HepG2 (cell line): Measurements from ENCODE around the gene MGAT4D. TPM values are rescaled to one million over a fixed set of nuclear protein-coding genes. Genes with fewer than 3 reads are reported as not detected.

Source experiments
- CHD4 ChIP-seq: fragments of 200-600 bp; sonication (generic); IDR thresholded peaks from 2 replicates; pipeline ENCODE4 v1.7.0; 2017; ENCODE audit warnings: mild to moderate bottlenecking, low read length, borderline replicate concordance
- ELF4 ChIP-seq: sonication (generic); formaldehyde crosslinking; IDR thresholded peaks from 2 replicates; pipeline ENCODE4 v1.5.0; 2020; ENCODE audit warnings: missing genetic modification reagents, mild to moderate bottlenecking, moderate library complexity, borderline replicate concordance
- GABPA ChIP-seq, 2 experiments: IDR thresholded peaks; 2 replicates each; pipeline ENCODE4 v1.6.1; 2011 to 2016; ENCODE audit warnings: low read depth in 2 of 2, low read length in 1 of 2, missing biosample characterization in 1 of 2, missing genetic modification characterization in 1 of 2
- GZF1 ChIP-seq: sonication (generic); formaldehyde crosslinking; IDR thresholded peaks from 2 replicates; pipeline ENCODE4 v1.5.1; 2020; ENCODE audit warnings: mild to moderate bottlenecking, missing genetic modification reagents
- HNRNPLL ChIP-seq: fragments of 200-400 bp; formaldehyde crosslinking; IDR thresholded peaks from 2 replicates; pipeline ENCODE4 v1.6.1; 2017; ENCODE audit warnings: mild to moderate bottlenecking, low read depth, low read length; ENCODE audit not compliant: poor library complexity, severe bottlenecking
- HOXD1 ChIP-seq: sonication (generic); formaldehyde crosslinking; IDR thresholded peaks from 2 replicates; pipeline ENCODE4 v1.5.0; 2020; ENCODE audit warnings: missing genetic modification reagents
- JUN ChIP-seq: sonication (generic); formaldehyde crosslinking; IDR thresholded peaks from 2 replicates; pipeline ENCODE4 v1.4.0; 2020; ENCODE audit warnings: mild to moderate bottlenecking, missing genetic modification reagents
- NFYB ChIP-seq: sonication (generic); formaldehyde crosslinking; IDR thresholded peaks from 2 replicates; pipeline ENCODE4 v1.4.0; 2020; ENCODE audit warnings: missing genetic modification reagents
- TCF7L2 ChIP-seq: IDR thresholded peaks from 2 replicates; pipeline ENCODE4 v1.6.1; 2011; ENCODE audit warnings: mild to moderate bottlenecking, low read depth, low read length, moderate library complexity
- ZNF121 ChIP-seq: sonication (generic); formaldehyde crosslinking; IDR thresholded peaks from 2 replicates; pipeline ENCODE4 v1.5.0; 2020; ENCODE audit warnings: mild to moderate bottlenecking, missing genetic modification reagents
- ZNF142 ChIP-seq: sonication (generic); formaldehyde crosslinking; IDR thresholded peaks from 2 replicates; pipeline ENCODE4 v1.4.0; 2020; ENCODE audit warnings: missing genetic modification reagents
- ZNF296 ChIP-seq: sonication (generic); formaldehyde crosslinking; conservative IDR thresholded peaks from 2 replicates; pipeline ENCODE4 v1.5.0; 2020; ENCODE audit warnings: mild to moderate bottlenecking, missing genetic modification reagents
- polyA plus RNA-seq, 8 experiments: library from polyadenylated mRNA; depleted of rRNA in 3 of 8; stranded (reverse) in 7 of 8; unstranded in 1 of 8; fragments of >200 nt; fragmentation: Illumina TruSeq in 4 of 8; extraction: Trizol in 4 of 8; gene quantifications; 2 replicates each; pipeline versions ENCODE4 v1.2.1 to v1.2.3, GENCODE V29; 2011 to 2016; ENCODE audit warnings: low read depth in 4 of 8, missing spikeins in 1 of 8, mixed read lengths in 1 of 8; ENCODE audit not compliant: insufficient read depth in 1 of 8
- total RNA-seq, 5 experiments: library from RNA; depleted of rRNA; stranded (reverse); fragments of >200 nt; fragmentation: Illumina TruSeq; extraction: Trizol; gene quantifications; 2 replicates each; pipeline ENCODE4 v1.2.3, GENCODE V29; 2016; ENCODE audit warnings: low read depth in 1 of 5
- TF ChIP-seq, protein P1 (sequence below): sonication (generic); formaldehyde crosslinking; conservative IDR thresholded peaks from 2 replicates; pipeline ENCODE4 v1.4.0; 2020; ENCODE audit warnings: mild to moderate bottlenecking, missing genetic modification reagents, moderate library complexity
- TF ChIP-seq, protein P2 (sequence below): sonication (generic); formaldehyde crosslinking; IDR thresholded peaks from 2 replicates; pipeline ENCODE4 v1.4.0; 2020; ENCODE audit warnings: missing genetic modification reagents, borderline replicate concordance
- TF ChIP-seq, protein P3 (sequence below): sonication (generic); formaldehyde crosslinking; IDR thresholded peaks from 2 replicates; pipeline ENCODE4 v1.5.0; 2020; ENCODE audit warnings: mild to moderate bottlenecking, missing genetic modification reagents, borderline replicate concordance

Gene MGAT4D
- total and polyA plus RNA-seq, 2 of the 13 experiments (the other 11 are each of a cell fraction or from before 2014, with no cell fraction given): not detected

- TF ChIP-seq CHD4: no peak
- TF ChIP-seq, protein P1, sequence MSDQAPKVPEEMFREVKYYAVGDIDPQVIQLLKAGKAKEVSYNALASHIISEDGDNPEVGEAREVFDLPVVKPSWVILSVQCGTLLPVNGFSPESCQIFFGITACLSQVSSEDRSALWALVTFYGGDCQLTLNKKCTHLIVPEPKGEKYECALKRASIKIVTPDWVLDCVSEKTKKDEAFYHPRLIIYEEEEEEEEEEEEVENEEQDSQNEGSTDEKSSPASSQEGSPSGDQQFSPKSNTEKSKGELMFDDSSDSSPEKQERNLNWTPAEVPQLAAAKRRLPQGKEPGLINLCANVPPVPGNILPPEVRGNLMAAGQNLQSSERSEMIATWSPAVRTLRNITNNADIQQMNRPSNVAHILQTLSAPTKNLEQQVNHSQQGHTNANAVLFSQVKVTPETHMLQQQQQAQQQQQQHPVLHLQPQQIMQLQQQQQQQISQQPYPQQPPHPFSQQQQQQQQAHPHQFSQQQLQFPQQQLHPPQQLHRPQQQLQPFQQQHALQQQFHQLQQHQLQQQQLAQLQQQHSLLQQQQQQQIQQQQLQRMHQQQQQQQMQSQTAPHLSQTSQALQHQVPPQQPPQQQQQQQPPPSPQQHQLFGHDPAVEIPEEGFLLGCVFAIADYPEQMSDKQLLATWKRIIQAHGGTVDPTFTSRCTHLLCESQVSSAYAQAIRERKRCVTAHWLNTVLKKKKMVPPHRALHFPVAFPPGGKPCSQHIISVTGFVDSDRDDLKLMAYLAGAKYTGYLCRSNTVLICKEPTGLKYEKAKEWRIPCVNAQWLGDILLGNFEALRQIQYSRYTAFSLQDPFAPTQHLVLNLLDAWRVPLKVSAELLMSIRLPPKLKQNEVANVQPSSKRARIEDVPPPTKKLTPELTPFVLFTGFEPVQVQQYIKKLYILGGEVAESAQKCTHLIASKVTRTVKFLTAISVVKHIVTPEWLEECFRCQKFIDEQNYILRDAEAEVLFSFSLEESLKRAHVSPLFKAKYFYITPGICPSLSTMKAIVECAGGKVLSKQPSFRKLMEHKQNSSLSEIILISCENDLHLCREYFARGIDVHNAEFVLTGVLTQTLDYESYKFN: peak; percentile 75
- TF ChIP-seq GABPA (IDR thresholded peaks at IDR 0.05; ENCODE audit: low read depth, low read length): no peak
- TF ChIP-seq GABPA (CRISPR knock-in tag; IDR thresholded peaks at IDR 0.05; ENCODE audit: low read depth): peak; percentile 56; the same call in 1 of the 2 replicates
- TF ChIP-seq ZNF121 (CRISPR knock-in tag): no peak
- TF ChIP-seq, protein P2, sequence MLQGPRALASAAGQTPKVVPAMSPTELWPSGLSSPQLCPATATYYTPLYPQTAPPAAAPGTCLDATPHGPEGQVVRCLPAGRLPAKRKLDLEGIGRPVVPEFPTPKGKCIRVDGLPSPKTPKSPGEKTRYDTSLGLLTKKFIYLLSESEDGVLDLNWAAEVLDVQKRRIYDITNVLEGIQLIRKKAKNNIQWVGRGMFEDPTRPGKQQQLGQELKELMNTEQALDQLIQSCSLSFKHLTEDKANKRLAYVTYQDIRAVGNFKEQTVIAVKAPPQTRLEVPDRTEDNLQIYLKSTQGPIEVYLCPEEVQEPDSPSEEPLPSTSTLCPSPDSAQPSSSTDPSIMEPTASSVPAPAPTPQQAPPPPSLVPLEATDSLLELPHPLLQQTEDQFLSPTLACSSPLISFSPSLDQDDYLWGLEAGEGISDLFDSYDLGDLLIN (CRISPR knock-in tag): no peak
- TF ChIP-seq, protein P3, sequence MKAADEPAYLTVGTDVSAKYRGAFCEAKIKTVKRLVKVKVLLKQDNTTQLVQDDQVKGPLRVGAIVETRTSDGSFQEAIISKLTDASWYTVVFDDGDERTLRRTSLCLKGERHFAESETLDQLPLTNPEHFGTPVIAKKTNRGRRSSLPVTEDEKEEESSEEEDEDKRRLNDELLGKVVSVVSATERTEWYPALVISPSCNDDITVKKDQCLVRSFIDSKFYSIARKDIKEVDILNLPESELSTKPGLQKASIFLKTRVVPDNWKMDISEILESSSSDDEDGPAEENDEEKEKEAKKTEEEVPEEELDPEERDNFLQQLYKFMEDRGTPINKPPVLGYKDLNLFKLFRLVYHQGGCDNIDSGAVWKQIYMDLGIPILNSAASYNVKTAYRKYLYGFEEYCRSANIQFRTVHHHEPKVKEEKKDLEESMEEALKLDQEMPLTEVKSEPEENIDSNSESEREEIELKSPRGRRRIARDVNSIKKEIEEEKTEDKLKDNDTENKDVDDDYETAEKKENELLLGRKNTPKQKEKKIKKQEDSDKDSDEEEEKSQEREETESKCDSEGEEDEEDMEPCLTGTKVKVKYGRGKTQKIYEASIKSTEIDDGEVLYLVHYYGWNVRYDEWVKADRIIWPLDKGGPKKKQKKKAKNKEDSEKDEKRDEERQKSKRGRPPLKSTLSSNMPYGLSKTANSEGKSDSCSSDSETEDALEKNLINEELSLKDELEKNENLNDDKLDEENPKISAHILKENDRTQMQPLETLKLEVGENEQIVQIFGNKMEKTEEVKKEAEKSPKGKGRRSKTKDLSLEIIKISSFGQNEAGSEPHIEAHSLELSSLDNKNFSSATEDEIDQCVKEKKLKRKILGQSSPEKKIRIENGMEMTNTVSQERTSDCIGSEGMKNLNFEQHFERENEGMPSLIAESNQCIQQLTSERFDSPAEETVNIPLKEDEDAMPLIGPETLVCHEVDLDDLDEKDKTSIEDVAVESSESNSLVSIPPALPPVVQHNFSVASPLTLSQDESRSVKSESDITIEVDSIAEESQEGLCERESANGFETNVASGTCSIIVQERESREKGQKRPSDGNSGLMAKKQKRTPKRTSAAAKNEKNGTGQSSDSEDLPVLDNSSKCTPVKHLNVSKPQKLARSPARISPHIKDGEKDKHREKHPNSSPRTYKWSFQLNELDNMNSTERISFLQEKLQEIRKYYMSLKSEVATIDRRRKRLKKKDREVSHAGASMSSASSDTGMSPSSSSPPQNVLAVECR (CRISPR knock-in tag): no peak
- TF ChIP-seq ZNF142 (CRISPR knock-in tag): no peak
- no peak for TF ChIP-seq TCF7L2
- TF ChIP-seq NFYB: no peak
- no peak for TF ChIP-seq HOXD1 (CRISPR knock-in tag)
- TF ChIP-seq ELF4 (CRISPR knock-in tag): no peak
- no peak for TF ChIP-seq GZF1 (CRISPR knock-in tag)
- TF ChIP-seq HNRNPLL: no peak
- TF ChIP-seq ZNF296 (CRISPR knock-in tag): no peak
- TF ChIP-seq JUN (CRISPR knock-in tag): no peak
These were observed 31.3 kb upstream of the MGAT4D start (continued) for GRCh38 chr4:140529434-140529833.
